Measurements from ENCODE around the gene ADARB1.

The ADARB1 gene

DNA sequence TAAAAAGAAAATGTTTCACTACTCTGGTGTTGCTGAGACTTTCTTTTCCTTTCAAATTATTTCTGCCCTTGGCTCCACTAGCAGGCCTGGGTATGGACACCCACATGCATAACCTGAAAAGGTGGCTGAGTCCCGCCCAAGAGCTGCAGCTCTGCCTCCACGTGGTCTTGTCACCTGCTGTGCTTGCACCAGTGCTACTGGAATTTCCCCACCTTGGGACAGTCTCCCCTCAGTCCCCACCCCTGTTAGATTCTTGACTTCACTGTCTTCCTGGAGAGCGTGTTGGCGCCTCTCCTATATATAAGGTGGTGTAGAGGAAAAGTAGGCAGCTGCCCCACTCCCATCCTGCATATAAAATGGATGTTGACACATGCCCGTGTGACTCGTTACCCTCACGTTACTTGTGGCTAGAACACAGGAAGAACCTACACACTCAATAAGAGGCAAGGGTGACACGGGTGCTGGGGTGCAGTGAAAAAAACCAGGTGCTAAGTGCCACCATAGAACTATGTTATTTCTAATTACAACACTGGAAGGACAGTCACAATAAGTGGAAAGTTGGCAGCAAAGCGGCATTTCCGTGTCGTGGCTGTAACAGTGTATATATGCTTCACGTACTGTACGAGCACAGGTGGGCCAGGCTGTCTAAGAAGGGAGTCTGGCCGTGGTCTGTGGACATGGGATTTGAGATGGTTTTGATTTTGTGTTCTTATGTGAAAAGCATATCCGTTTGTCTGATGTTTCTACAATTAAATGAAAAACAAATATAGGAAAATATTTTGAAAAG, 152.4 kb downstream of the ADARB1 start:
- TF ChIP-seq, protein P1, sequence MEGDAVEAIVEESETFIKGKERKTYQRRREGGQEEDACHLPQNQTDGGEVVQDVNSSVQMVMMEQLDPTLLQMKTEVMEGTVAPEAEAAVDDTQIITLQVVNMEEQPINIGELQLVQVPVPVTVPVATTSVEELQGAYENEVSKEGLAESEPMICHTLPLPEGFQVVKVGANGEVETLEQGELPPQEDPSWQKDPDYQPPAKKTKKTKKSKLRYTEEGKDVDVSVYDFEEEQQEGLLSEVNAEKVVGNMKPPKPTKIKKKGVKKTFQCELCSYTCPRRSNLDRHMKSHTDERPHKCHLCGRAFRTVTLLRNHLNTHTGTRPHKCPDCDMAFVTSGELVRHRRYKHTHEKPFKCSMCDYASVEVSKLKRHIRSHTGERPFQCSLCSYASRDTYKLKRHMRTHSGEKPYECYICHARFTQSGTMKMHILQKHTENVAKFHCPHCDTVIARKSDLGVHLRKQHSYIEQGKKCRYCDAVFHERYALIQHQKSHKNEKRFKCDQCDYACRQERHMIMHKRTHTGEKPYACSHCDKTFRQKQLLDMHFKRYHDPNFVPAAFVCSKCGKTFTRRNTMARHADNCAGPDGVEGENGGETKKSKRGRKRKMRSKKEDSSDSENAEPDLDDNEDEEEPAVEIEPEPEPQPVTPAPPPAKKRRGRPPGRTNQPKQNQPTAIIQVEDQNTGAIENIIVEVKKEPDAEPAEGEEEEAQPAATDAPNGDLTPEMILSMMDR (IDR thresholded peaks at IDR 0.05), result no peak

DNA sequence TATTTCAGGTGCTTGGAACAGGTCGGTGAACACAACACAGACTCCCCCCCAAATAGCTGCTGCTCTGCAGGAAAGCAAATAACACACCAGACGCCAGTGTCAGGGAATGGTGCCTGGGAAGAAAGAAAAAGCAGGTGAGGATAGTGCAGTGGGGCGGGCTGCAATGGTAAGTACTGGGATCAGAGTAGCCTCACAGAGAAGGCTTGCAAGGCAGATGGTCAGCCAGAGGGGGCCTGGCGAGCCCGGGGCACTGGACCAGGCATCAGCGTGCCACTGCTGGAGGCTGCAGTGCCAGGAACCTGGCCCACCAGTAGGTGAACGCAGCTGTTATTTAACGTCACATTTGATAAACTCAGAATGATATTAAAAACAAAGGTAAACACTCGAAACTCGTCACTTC, 153.4 kb downstream of the ADARB1 start:
- TF ChIP-seq, protein P1 (IDR thresholded peaks at IDR 0.05), result no peak

DNA sequence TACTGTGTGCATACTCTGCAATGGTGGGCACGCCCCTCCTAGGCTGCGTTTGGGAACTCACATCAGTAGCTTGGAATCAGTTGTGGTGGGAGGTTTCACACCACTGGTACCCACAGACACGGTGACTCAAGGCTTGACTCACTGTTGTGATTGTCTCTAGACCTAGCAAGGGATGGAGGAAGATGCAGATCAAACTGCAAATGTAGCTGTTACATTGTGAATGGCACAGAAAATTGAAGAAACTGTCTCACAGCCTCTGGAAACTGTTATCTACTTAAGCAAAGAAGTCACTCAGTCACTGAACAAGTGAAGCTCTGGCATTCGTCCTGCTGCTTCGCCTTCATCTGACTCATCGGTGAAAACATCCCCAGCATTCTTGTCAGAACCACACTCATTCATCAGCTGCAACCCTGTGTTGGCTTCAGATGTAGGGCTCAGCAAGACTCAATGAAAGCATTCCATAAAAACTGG, 153.8 kb downstream of the ADARB1 start:
- TF ChIP-seq, protein P1 (IDR thresholded peaks at IDR 0.05), result no peak

DNA sequence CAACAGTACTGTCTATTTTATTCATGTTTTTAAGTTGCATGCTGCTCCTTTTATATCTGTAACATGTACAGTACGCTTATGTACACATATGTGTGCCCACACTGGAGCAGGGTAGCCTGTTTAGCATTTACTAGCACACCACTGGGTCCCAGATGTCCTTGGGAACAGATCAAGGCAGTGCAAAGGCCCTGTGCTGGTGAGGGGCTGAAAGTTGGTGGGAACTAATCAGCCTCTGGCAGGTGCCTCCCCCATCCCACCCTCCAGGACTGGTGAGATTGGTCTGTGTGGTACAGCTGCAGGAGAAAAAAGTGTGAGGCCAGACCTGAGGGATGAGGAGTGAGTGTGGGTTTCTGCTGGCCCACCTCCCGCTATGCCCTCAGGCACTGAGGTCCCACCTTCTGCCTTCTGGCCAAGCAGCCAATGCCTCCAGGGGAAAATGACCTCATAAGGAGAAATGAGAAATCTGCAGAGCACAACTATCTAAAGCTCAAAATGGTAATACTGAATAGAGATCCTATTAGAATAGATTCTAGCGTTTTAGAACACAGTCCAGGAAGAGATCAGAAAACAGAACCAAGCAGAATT, 154.4 kb downstream of the ADARB1 start:
- TF ChIP-seq, protein P1 (IDR thresholded peaks at IDR 0.05), result no peak

DNA sequence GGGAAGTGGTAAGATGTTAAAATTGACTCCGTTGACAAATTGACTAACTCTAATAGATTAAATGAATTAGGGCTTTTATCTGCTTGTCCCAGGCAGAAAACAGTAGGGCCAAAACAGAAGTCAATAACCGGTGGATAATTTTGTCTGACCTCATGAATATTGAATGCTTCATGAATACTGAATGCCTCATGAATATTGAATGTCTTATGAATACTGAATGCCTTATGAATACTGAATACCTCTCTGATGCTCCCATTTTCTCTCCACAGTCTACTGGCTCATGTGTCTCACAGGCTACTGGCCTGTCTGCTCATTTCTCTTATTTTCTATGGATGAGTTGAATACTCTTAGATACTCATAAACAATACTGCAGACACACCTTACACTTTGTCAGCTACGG, 157.3 kb downstream of the ADARB1 start:
- TF ChIP-seq, protein P1 (IDR thresholded peaks at IDR 0.05), result no peak

DNA sequence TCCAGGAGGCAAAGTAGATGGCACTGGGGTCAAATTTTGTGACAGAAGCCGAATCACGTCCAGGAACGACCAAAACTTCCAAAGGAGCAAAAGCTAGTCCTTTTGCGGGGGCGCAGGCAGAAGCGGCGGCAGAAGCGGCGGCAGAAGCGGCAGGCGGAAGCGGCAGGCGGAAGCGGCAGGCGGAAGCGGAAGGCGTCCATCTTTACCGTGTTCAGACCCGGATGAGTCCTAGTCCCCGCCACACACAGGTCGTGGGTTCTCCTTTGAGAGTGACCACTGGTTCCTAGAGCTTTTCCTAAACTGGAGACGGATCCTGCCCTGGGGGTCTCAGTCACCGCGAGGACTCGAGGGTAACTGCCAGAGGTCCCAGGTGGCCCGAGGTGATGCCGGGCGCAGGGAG, 159.7 kb downstream of the ADARB1 start:
- TF ChIP-seq, protein P1 (IDR thresholded peaks at IDR 0.05), result no peak

DNA sequence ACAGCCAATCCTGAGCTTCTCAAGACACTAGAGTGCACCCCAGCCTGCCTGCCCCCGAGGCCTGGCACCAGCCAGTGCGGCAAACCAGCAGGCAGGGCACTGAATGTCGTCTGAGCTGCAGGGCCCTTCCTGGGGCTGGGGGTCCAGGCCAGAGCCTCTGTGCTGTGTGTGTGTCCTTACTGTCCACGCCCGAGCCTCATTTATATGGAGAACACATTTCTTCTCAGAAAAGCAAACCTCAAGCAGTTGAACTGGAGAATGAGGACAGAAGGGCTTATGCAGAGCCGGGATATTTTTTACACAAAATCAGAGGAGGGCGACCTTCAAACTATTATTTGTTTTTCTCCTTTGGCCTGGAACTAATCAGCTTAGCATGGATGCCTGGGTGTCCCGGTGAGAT, 160.6 kb downstream of the ADARB1 start:
- TF ChIP-seq, protein P1 (IDR thresholded peaks at IDR 0.05), result no peak

Data from LNCAP (cell line).